ENCODE results near the gene PSD4.

PSD4 gene

DNA sequence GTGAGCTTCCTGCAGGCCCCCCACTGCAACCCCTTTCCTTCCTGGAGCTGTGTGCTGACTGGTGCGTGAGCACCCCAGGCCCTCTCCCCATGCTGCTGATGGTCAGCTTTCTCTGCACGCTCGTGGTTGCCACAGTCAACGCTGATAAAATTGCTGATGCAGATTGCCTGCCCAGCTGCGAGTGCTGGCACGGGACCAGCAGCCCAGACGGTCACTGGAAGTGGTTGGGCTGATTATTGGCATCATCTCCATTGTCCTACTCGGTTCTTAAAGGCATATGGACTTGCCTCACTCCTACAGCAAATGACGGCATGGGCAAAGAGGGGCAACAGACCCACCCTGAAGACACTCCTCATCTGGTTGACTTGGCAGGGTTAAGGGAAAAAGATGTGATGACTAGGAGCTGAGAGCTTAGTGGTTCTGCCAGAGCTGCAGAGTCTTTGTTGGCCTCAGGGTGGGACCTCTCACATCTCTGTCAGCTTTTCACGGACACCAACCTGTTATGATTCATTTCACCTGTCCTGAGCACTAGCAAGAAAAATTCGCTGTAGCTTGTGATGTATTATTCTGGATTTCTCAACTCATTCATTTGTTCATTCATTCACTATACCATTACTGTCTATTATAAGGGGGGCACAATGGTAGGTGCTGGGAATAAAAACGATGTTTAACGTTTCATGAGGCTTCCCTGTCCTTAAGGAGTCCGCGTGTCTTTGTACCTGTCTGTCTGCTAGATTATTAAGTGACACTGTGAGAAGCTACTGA lies 66.6 kb downstream of the PSD4 start:
- Histone ChIP-seq H3K4me3 (ENCODE audit: low read depth, low read length) (no peak overlapping the region), H3K36me3 (ENCODE audit: control insufficient read depth, insufficient read depth, low read length) (no peaks in the 10 kb centered on the region), H3K9me3 (ENCODE audit: control insufficient read depth, insufficient read depth, low read length) (no peaks in the 10 kb centered on the region), H3K4me1 (ENCODE audit: control insufficient read depth, insufficient read depth, low read length) (no peaks in the 10 kb centered on the region), H3K9ac (ENCODE audit: low read depth, low read length) (no peak overlapping the region), H3K27me3 (ENCODE audit: control insufficient read depth, insufficient read depth, low read length) (no peaks in the 10 kb centered on the region), H3K27ac (ENCODE audit: low read depth, low read length) (no peak overlapping the region)

DNA sequence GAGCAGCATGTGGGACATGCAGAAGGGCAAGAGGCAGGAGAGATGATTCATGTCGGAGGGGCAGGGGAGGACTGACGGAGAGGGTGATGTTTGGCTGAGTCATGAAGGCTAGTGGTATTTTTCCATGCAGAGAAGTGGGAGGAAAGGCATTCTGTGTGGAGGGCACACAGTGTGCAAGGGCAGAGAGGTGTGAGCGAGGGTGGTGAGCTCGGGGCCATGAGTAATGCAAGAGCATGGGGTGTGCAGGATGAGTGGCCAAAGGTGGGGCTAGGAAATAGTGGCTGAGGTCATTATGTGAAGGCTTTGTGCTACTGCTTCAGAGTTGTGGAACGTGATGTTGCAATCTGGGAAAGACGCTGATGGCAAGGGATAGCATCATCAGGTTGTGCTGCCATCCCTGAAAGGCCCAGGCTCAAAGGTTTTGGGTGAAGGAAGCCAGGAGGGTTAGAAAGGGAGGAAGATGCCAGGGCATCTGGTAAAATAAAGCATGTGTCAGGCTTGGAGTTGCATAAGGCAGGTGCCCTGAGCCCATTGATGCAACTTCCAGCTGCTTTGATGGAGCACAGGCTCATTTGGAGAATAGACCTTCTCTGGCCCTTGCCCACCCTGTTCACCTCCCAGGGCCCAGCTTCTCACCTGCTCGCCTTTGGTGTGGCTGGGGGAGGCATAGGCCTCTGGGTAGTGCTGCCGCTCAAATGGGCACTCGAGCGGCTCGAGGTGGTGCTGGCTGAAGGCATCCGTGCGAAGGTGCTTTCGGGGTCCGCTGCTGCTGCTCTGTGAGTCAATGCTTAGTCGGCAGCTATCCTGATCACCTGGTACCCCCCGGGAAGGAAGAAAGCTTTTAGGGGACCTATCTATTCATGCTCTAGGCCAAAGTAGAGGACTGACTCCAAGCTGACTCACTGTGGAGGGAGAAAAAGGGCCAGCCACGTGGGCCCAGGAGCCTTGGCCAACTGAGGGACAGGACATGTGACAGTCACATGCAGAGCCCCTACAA lies 67.4 kb downstream of the PSD4 start:
- Histone ChIP-seq H3K27ac (ENCODE audit: low read depth, low read length) (no peak overlapping the region), H3K4me3 (ENCODE audit: low read depth, low read length) (no peak overlapping the region), H3K4me1 (ENCODE audit: control insufficient read depth, insufficient read depth, low read length) (no peaks in the 10 kb centered on the region), H3K9ac (ENCODE audit: low read depth, low read length) (no peak overlapping the region), H3K9me3 (ENCODE audit: control insufficient read depth, insufficient read depth, low read length) (no peaks in the 10 kb centered on the region), H3K27me3 (ENCODE audit: control insufficient read depth, insufficient read depth, low read length) (no peaks in the 10 kb centered on the region), H3K36me3 (ENCODE audit: control insufficient read depth, insufficient read depth, low read length) (no peaks in the 10 kb centered on the region)

DNA sequence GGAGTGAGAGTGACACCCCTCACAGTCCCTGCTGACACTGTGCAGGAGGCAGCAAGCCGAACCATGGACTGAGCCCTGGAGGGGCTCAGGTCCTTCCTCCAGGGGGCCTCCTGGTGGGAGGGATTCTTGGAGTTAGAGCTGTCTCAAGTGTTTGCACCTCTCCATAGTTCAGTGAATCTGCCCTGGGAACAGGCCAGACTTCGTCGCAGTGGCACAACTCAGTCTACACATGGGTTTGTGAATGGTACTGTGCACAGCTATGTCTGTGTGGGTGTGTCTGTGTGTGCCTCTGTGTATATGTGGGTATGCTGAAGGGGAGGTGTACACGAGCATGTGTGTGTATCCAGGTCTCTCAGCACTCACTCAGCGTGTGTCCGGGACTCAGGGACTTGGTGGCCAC lies 68.6 kb downstream of the PSD4 start:
- Histone ChIP-seq H3K9ac (ENCODE audit: low read depth, low read length) (no peak overlapping the region), H3K4me1 (ENCODE audit: control insufficient read depth, insufficient read depth, low read length) (no peaks in the 10 kb centered on the region), H3K4me3 (ENCODE audit: low read depth, low read length) (no peak overlapping the region), H3K9me3 (ENCODE audit: control insufficient read depth, insufficient read depth, low read length) (no peaks in the 10 kb centered on the region), H3K27me3 (ENCODE audit: control insufficient read depth, insufficient read depth, low read length) (no peaks in the 10 kb centered on the region), H3K27ac (ENCODE audit: low read depth, low read length) (no peak overlapping the region), H3K36me3 (ENCODE audit: control insufficient read depth, insufficient read depth, low read length) (no peaks in the 10 kb centered on the region)

DNA sequence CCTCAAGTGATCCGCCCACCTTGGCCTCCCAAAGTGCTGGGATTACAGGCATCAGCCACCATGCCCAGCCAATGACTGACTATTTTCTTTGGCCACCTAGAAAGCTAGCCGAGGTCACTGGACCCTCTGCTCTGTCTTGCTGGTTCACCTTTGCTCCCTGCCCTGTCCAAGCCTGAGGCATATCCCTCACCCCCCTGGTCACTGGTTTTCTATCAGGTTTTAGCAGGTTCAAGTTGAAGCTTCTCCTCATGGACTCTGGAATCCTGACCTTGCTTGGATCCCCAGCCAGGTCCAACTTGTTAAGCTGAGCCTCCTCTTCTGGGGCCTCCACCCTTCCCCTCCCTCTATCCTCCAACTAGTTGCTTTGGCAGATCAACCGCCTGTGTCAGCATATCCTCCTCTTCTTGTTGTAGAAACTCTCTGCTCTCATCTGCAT lies 71.5 kb downstream of the PSD4 start:
- Histone ChIP-seq H3K4me3 (ENCODE audit: low read depth, low read length) (no peak overlapping the region), H3K9ac (ENCODE audit: low read depth, low read length) (no peak overlapping the region), H3K9me3 (ENCODE audit: control insufficient read depth, insufficient read depth, low read length) (no peaks in the 10 kb centered on the region), H3K36me3 (ENCODE audit: control insufficient read depth, insufficient read depth, low read length) (no peaks in the 10 kb centered on the region), H3K4me1 (ENCODE audit: control insufficient read depth, insufficient read depth, low read length) (no peaks in the 10 kb centered on the region), H3K27ac (ENCODE audit: low read depth, low read length) (no peak overlapping the region), H3K27me3 (ENCODE audit: control insufficient read depth, insufficient read depth, low read length) (no peaks in the 10 kb centered on the region)

DNA sequence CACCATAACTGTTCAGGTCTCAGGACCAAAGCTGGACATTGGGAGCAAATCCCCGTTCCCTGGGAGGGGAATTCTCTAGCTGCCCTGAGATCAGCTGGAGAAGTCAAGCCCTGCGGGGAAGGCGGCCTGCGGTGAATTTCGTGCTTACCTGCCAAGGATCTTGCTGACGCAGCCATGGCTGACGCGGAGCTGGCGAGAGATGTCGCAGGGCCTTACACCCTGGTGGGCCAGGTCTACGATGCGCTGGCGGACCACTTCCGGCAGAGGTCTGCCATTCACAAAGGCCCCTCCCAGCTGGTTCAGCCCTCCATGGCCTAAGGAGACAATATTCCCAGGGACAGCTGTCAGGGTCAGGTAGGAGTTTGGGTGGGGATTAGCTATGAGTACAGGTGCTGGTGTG lies 72.8 kb downstream of the PSD4 start:
- Histone ChIP-seq H3K4me3 (ENCODE audit: low read depth, low read length) (no peak overlapping the region), H3K27ac (ENCODE audit: low read depth, low read length) (no peak overlapping the region), H3K27me3 (ENCODE audit: control insufficient read depth, insufficient read depth, low read length) (no peaks in the 10 kb centered on the region), H3K9me3 (ENCODE audit: control insufficient read depth, insufficient read depth, low read length) (no peaks in the 10 kb centered on the region), H3K9ac (ENCODE audit: low read depth, low read length) (no peak overlapping the region), H3K4me1 (ENCODE audit: control insufficient read depth, insufficient read depth, low read length) (no peaks in the 10 kb centered on the region), H3K36me3 (ENCODE audit: control insufficient read depth, insufficient read depth, low read length) (no peaks in the 10 kb centered on the region)

DNA sequence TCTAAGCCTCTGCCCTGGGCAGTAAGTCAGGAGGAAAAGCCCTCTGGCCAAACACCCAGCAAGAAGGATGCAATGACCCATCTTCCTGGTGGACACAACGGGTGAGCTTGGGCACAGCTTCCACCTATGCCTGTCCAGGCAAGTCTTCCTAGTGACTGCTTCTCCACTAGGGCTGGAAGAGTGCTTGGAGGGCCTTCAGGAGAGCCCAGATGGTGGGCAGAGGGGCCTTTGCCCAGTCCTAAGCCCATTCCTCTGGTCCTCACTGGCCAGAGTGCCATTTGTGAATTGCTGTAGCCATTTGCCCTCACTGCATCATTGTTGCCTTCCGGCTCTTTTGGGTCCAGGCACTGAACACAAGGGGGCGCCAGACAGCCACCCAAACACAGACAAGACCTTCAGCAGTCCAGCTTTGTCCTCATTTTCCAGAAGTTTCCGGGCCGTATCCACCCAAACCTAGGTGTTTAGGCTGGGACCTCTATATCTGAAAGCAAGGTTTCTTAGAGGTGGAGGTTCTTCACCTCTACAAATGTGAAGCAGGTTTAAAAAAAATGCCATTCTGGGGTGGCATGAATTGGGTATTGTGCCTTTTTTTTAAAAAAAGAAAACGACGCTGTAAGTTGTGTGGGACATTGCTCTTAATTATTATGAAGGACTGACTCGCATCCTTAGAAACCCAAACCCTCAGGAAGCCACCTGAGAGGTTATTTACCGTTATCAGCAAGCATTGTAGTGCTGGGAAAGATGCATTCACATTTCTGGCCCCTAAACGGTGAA lies 75.4 kb downstream of the PSD4 start:
- Histone ChIP-seq H3K27me3 (ENCODE audit: control insufficient read depth, insufficient read depth, low read length) (no peaks in the 10 kb centered on the region), H3K27ac (ENCODE audit: low read depth, low read length) (no peak overlapping the region), H3K4me1 (ENCODE audit: control insufficient read depth, insufficient read depth, low read length) (no peaks in the 10 kb centered on the region), H3K36me3 (ENCODE audit: control insufficient read depth, insufficient read depth, low read length) (no peaks in the 10 kb centered on the region), H3K4me3 (ENCODE audit: low read depth, low read length) (no peak overlapping the region), H3K9me3 (ENCODE audit: control insufficient read depth, insufficient read depth, low read length) (no peaks in the 10 kb centered on the region), H3K9ac (ENCODE audit: low read depth, low read length) (no peak overlapping the region)

DNA sequence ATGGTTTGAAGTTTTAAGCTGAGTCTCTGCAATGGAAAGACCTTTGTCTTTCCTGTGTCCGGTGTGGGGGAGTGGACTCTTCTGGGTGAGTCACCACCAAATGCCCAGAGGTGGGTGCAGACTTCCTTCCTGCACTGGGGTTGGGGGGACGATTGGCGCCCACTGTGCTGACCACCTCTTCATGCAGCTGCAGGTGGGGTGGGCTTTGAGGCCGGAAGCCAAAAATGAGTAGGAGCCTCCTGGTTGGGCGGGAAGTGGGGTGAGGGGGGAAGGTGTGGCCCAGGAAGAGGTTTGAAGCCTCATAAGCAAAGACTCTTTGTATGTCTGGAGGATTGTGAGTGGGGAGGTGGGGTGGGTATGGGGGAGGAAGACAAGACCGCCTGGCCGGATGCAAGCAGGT lies 77.3 kb downstream of the PSD4 start:
- no peak overlapping the region for H3K4me3 ChIP-seq (ENCODE audit: low read depth, low read length)
- no peak overlapping the region for H3K9ac ChIP-seq (ENCODE audit: low read depth, low read length)
- no peak overlapping the region for H3K27ac ChIP-seq (ENCODE audit: low read depth, low read length)
- no peaks in the 10 kb centered on the region for H3K36me3 ChIP-seq (ENCODE audit: control insufficient read depth, insufficient read depth, low read length)
- H3K4me1 ChIP-seq (ENCODE audit: control insufficient read depth, insufficient read depth, low read length) = no peaks in the 10 kb centered on the region
- H3K27me3 ChIP-seq (ENCODE audit: control insufficient read depth, insufficient read depth, low read length) = 0 out of 2 replicates have a peak, but pooled peaks cover 6% of the 10 kb centered on the region
- no peaks in the 10 kb centered on the region for H3K9me3 ChIP-seq (ENCODE audit: control insufficient read depth, insufficient read depth, low read length)

DNA sequence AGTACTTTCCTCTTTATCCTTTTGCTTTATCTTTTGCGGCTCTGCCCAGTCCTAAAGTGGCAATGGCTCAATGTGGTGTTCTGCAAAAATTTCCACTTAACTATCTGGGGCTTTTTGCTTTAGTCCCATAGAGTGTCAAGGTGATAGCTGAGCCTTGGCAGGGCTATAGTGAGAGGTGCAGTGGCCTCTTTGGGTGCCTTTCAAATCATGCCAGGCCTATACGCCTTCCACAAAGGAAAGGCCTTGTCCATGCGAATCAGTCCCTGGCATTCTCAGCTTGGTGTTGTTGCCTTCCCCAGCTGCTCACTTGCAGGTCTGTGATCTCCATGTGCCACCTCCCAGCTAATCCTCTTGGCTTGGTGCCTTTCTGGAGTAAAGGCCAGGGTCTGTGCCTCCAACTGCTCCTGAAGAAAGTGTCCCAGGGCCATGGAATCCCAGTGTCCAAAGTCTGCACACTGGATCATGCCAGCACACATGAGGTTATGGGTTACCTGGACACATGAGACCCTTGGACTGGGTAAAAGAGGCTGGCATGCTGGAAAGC lies 78.3 kb downstream of the PSD4 start:
- H3K4me1 ChIP-seq (ENCODE audit: control insufficient read depth, insufficient read depth, low read length) = no peaks in the 10 kb centered on the region
- no peak overlapping the region for H3K27ac ChIP-seq (ENCODE audit: low read depth, low read length)
- H3K27me3 ChIP-seq (ENCODE audit: control insufficient read depth, insufficient read depth, low read length) = 0 out of 2 replicates have a peak, but pooled peaks cover 6% of the 10 kb centered on the region
- H3K9ac ChIP-seq (ENCODE audit: low read depth, low read length) = no peak overlapping the region
- H3K4me3 ChIP-seq (ENCODE audit: low read depth, low read length) = no peak overlapping the region
- H3K36me3 ChIP-seq (ENCODE audit: control insufficient read depth, insufficient read depth, low read length) = no peaks in the 10 kb centered on the region
- H3K9me3 ChIP-seq (ENCODE audit: control insufficient read depth, insufficient read depth, low read length) = no peaks in the 10 kb centered on the region

DNA sequence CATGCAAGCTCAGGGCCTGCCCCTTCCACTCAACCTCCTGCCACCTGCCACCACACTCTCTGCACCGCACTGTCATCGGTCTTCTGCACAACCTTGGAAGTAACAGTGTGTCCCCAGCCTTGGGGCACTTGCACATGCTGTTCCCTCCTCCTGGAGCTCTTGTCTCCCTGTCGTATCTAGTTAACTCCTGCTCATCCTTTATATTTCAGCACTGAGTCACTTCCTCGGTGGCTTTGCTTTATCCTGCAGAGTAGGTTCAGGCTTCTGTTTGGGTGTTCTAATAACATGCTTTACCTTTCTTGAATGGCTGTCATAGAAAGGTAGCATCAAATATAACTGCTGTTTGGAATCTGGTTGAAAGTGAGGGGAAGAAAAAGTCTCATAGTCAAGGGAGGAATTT lies 79.7 kb downstream of the PSD4 start:
- H3K9me3 ChIP-seq (ENCODE audit: control insufficient read depth, insufficient read depth, low read length) = no peaks in the 10 kb centered on the region
- no peaks in the 10 kb centered on the region for H3K36me3 ChIP-seq (ENCODE audit: control insufficient read depth, insufficient read depth, low read length)
- 0 out of 2 replicates have a peak, but pooled peaks cover 6% of the 10 kb centered on the region for H3K27me3 ChIP-seq (ENCODE audit: control insufficient read depth, insufficient read depth, low read length)
- no peak overlapping the region for H3K9ac ChIP-seq (ENCODE audit: low read depth, low read length)
- no peak overlapping the region for H3K4me3 ChIP-seq (ENCODE audit: low read depth, low read length)
- H3K27ac ChIP-seq (ENCODE audit: low read depth, low read length) = no peak overlapping the region
- H3K4me1 ChIP-seq (ENCODE audit: control insufficient read depth, insufficient read depth, low read length) = no peaks in the 10 kb centered on the region

DNA sequence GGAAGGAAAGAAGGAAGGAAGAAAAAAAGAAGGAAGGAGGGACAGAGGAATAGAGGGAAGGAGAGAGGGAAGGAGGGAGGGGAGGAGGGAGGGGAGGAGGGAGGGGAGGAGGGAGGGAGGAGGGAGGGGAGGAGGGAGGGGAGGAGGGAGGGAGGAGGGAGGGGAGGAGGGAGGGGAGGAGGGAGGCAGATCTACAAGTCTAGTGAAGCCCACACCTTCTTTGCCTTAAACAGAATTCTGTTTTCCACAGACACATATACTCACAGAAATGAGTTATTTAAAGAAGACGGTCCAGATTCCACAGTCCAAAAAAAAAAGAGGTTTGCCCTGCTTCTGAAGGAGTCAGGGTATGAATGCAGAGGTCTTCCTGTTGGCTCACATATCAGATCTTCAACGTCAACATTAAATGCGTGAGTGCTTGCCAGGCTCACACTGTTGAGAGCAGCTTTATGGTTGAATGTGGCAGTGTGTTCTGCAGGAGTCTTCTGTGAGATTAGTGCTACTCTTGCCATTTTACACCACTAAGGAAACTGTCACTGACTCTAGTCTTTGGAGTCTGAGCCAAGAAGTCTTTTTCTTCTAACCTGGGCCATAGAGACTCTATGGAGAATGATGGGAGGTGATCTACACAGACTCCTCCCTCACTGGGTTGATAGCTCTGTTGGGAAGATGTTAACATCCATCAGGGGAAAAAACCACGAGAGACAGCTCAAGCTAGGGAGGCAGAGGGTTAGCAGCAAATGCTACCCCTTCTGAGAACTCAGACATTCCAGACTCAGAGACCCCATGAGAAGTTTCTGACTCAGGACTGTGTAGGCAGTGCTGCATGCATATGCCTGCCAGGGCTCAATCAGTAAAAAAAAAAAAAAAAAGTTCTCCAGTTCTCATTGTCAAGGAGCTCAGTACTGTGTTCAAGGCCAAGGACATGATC lies 81.6 kb downstream of the PSD4 start:
- no peak overlapping the region for H3K9ac ChIP-seq (ENCODE audit: low read depth, low read length)
- no peak overlapping the region for H3K27ac ChIP-seq (ENCODE audit: low read depth, low read length)
- H3K4me3 ChIP-seq (ENCODE audit: low read depth, low read length) = no peak overlapping the region
- no peaks in the 10 kb centered on the region for H3K9me3 ChIP-seq (ENCODE audit: control insufficient read depth, insufficient read depth, low read length)
- no peaks in the 10 kb centered on the region for H3K36me3 ChIP-seq (ENCODE audit: control insufficient read depth, insufficient read depth, low read length)
- H3K27me3 ChIP-seq (ENCODE audit: control insufficient read depth, insufficient read depth, low read length) = 0 out of 2 replicates have a peak, but pooled peaks cover 6% of the 10 kb centered on the region
- no peaks in the 10 kb centered on the region for H3K4me1 ChIP-seq (ENCODE audit: control insufficient read depth, insufficient read depth, low read length)

All from HUES48 (cell line).